Thoracic aorta (tissue), 2 donors: ENCODE measurements around the gene ANKRD24. TPM values are rescaled to one million over a fixed set of nuclear protein-coding genes. Genes with fewer than 3 reads are reported as not detected.

Experiments used
- ATAC-seq: fragments of 150-250 bp; one replicate; pipeline ENCODE4 v1.8.0; 2017; ENCODE audit warnings: low read depth; ENCODE audit not compliant: insufficient number of reproducible peaks, low FRiP score
- DNase-seq: peaks from one replicate; pipeline ENCODE4 v3.0.0-alpha.2; 2020; ENCODE audit warnings: low spot score
- H3K27ac ChIP-seq, 2 donors: fragments of 200-600 bp; sonication (generic); 1 replicate in 1 of 2; 2 replicates in 1 of 2; pipeline ENCODE4 v1.5.1; 2016; ENCODE audit warnings: mild to moderate bottlenecking in 2 of 2, moderate library complexity in 2 of 2
- H3K27me3 ChIP-seq: fragments of 200-600 bp; sonication (generic); replicated peaks from 2 replicates; pipeline ENCODE4 v1.6.0; 2016; ENCODE audit warnings: mild to moderate bottlenecking; ENCODE audit not compliant: insufficient read depth
- H3K36me3 ChIP-seq: fragments of 200-600 bp; sonication (generic); one replicate; pipeline ENCODE4 v1.5.1; 2016
- H3K4me1 ChIP-seq, 2 donors: fragments of 200-600 bp; sonication (generic); 1 replicate in 1 of 2; 2 replicates in 1 of 2; pipeline versions ENCODE4 v1.5.1 to v1.6.0; 2016; ENCODE audit warnings: low read depth in 2 of 2, mild to moderate bottlenecking in 1 of 2; ENCODE audit not compliant: control insufficient read depth in 1 of 2
- H3K4me3 ChIP-seq: fragments of 200-600 bp; sonication (generic); 2 replicates; pipeline ENCODE4 v1.5.1; 2016; ENCODE audit warnings: mild to moderate bottlenecking
- H3K9me3 ChIP-seq: fragments of 200-600 bp; sonication (generic); 2 replicates; pipeline ENCODE4 v1.5.1; 2016
- CTCF ChIP-seq: fragments of 200-600 bp; sonication (generic); IDR thresholded peaks from one replicate; pipeline ENCODE4 v1.5.1; 2019; ENCODE audit warnings: antibody characterized with exemption
- total RNA-seq, 2 donors: library from RNA; depleted of rRNA; stranded (reverse); fragments of >200 nt; gene quantifications; one replicate each; pipeline versions ENCODE4 v1.1.0 to v1.2.3, GENCODE V29; 2016

Gene ANKRD24
- total RNA-seq, 2 donors from 2014 or later: 0.28 to 1.1 TPM

DNA sequence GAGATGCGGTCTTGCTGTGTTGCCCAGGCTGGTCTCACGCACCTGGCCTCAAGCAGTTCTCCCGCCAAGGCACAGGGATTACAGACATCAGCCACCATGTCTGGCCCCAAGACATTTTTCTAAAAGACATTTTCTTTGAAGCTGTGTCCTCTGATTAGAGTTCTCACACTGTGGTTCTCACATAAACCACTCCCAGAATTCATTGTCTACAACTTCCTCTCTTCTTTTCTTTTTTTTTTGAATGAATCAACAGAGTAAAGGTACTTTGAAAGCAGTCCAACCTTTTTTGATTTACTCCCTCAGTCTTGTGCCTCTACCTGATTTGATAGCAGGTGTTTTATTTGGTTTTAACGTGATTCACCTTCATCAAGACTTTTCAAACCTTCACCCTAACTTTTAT, 82.3 kb downstream of the ANKRD24 start:
- no peaks in the 10 kb centered on the region for H3K4me1 ChIP-seq
- H3K27ac ChIP-seq: no peak overlapping the region
- H3K9me3 ChIP-seq: no peaks in the 10 kb centered on the region
- peaks cover 67% of the 10 kb centered on the region for H3K36me3 ChIP-seq
- TF ChIP-seq CTCF: no peak
- DNase-seq: no peak
- no peaks in the 10 kb centered on the region for H3K27me3 ChIP-seq
- ATAC-seq: no peak
- no peak overlapping the region for H3K4me3 ChIP-seq

- no peak overlapping the region for H3K27ac ChIP-seq
- no peaks in the 10 kb centered on the region for H3K9me3 ChIP-seq
- no peak overlapping the region for H3K4me3 ChIP-seq
- no peaks in the 10 kb centered on the region for H3K27me3 ChIP-seq
- H3K36me3 ChIP-seq: peaks cover 55% of the 10 kb centered on the region
- TF ChIP-seq CTCF: no peak
- ATAC-seq: no peak
- no peak for DNase-seq
- H3K4me1 ChIP-seq: no peaks in the 10 kb centered on the region
These were observed 83.9 kb downstream of the ANKRD24 start for GRCh38 chr19:4266253-4267000.

DNA sequence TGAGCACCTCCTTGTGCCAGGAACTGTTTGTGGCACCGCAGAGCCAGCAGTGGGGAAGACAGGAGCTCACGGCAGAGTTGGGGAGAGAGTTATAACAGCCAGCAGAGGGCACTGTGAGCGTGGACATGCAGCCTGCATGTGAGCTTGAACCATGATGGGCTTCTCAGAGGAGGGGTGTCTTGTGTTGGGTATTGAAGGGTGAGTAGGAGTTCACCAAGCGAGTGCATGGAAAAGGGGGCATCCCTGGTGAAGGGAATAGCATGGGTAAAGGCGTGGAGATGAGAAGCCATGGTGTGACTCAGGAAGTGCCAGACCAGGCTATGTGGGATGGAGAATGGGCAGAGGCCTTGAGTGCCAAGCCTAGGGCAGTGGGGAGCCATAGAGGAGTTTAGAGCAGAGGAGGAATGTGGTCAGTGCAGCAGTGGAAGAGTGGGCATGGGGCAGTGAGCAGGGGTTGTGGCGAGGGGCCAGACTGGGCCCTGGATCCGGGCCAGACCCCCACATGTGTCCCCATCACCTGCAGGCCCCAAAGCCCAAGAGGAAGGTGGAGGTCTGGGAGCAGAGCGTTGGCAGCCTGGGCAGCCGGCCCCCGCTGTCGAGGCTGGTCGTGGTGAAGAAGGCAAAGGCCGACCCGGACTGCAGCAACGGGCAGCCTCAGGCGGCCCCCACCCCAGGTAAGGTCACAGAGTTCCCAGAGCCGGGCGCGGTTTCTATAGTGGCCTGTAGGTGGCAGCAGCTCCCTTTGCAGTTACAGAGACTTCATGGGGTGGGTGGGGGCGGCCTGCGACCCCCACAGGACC, 84.8 kb downstream of the ANKRD24 start:
- Histone ChIP-seq H3K36me3 (peaks cover 51% of the 10 kb centered on the region), H3K4me1 (no peaks in the 10 kb centered on the region), H3K27ac (no peak overlapping the region), H3K4me3 (no peak overlapping the region), H3K27me3 (no peaks in the 10 kb centered on the region), H3K9me3 (no peaks in the 10 kb centered on the region)
- TF ChIP-seq CTCF: peak; percentile 80
- ATAC-seq (no peak), DNase-seq (no peak)

- DNase-seq: no peak
- no peaks in the 10 kb centered on the region for H3K4me1 ChIP-seq
- no peak overlapping the region for H3K4me3 ChIP-seq
- H3K27ac ChIP-seq: no peak overlapping the region
- TF ChIP-seq CTCF: no peak
- H3K36me3 ChIP-seq: peaks cover 44% of the 10 kb centered on the region
- ATAC-seq: no peak
- H3K27me3 ChIP-seq: no peaks in the 10 kb centered on the region
- H3K9me3 ChIP-seq: no peaks in the 10 kb centered on the region
These were observed 85.7 kb downstream of the ANKRD24 start for GRCh38 chr19:4267901-4268815.
